SH-SY5Y (cell line): Measurements from ENCODE around the gene HPCAL1.

Experiments used
- GATA2 ChIP-seq: IDR thresholded peaks from 2 replicates; pipeline ENCODE4 v1.6.1; 2011; ENCODE audit warnings: mild to moderate bottlenecking, low read depth, low read length
- GATA3 ChIP-seq: IDR thresholded peaks from 2 replicates; pipeline ENCODE4 v1.6.1; 2011; ENCODE audit warnings: low read depth, mild to moderate bottlenecking, low read length, moderate library complexity

GRCh38 chr2:10273215-10274175, 29.2 kb upstream of the HPCAL1 start:
- no peak for TF ChIP-seq GATA2
- TF ChIP-seq GATA3, result no peak
